ENCODE results near the gene TPD52L1. TPM values are rescaled to one million over a fixed set of nuclear protein-coding genes. Genes with fewer than 3 reads are reported as not detected.

Gene TPD52L1
- total and polyA plus RNA-seq, 2 donors from 2014 or later: 69.1 to 91.1 TPM

DNA sequence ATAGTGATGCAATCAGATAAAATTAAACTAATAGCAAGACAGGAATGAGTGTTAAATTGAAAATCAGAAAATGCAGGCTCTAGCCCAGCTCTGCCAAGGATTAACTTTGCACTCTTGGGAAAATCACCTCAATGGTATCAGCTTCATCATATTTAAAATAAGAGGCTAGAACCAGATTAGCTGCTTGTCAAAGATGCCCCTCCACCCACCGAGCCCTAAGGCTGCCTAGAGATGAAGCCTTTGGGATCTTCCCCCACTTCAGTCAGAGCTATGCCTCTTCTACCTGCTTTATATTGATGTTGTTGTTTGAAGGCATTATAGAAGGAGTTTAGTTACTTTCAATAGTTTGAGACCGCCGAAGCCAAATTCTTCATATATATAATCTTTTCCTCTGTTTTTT, 100.7 kb downstream of the TPD52L1 start:
- no peak overlapping the region for H3K9ac ChIP-seq (ENCODE audit: low read length in 3 of 3)
- no peaks in the 10 kb centered on the region for H3K4me1 ChIP-seq (ENCODE audit: control insufficient read depth in 2 of 3, insufficient read depth in 2 of 3, low read depth in 1 of 3, low read length in 3 of 3)
- no peak for FAIRE-seq
- DNase-seq: no peak
- H3K27me3 ChIP-seq (ENCODE audit: control insufficient read depth, insufficient read depth, low read length): no peaks in the 10 kb centered on the region
- intact Hi-C loops (cut with DNase I): no loop called here
- no peak for TF ChIP-seq CTCF (IDR thresholded peaks at IDR 0.05; ENCODE audit: borderline replicate concordance, extremely low read depth, insufficient read depth)
- no peak overlapping the region for H3K4me3 ChIP-seq (ENCODE audit: low read length in 3 of 3)
- no peaks in the 10 kb centered on the region for H3K9me3 ChIP-seq (ENCODE audit: control insufficient read depth in 2 of 3, insufficient read depth in 1 of 3, low read length in 3 of 3)
- H3K36me3 ChIP-seq (ENCODE audit: control insufficient read depth in 2 of 3, insufficient read depth in 3 of 3, low read length in 3 of 3): no peaks in the 10 kb centered on the region
- H3K27ac ChIP-seq (ENCODE audit: low read depth in 2 of 2, low read length in 2 of 2): no peak overlapping the region

- H3K36me3 ChIP-seq (ENCODE audit: control insufficient read depth in 2 of 3, insufficient read depth in 3 of 3, low read length in 3 of 3): no peaks in the 10 kb centered on the region
- TF ChIP-seq CTCF (IDR thresholded peaks at IDR 0.05; ENCODE audit: borderline replicate concordance, extremely low read depth, insufficient read depth): no peak
- H3K9ac ChIP-seq (ENCODE audit: low read length in 3 of 3): no peak overlapping the region
- DNase-seq (no peak), FAIRE-seq (no peak)
- intact Hi-C loops (cut with DNase I): no loop called here
- no peak overlapping the region for H3K27ac ChIP-seq (ENCODE audit: low read depth in 2 of 2, low read length in 2 of 2)
- no peaks in the 10 kb centered on the region for H3K4me1 ChIP-seq (ENCODE audit: control insufficient read depth in 2 of 3, insufficient read depth in 2 of 3, low read depth in 1 of 3, low read length in 3 of 3)
- no peak overlapping the region for H3K4me3 ChIP-seq (ENCODE audit: low read length in 3 of 3)
- H3K27me3 ChIP-seq (ENCODE audit: control insufficient read depth, insufficient read depth, low read length): no peaks in the 10 kb centered on the region
- H3K9me3 ChIP-seq (ENCODE audit: control insufficient read depth in 2 of 3, insufficient read depth in 1 of 3, low read length in 3 of 3): no peaks in the 10 kb centered on the region
These were observed 101.6 kb downstream of the TPD52L1 start for GRCh38 chr6:125255201-125255600.

DNA sequence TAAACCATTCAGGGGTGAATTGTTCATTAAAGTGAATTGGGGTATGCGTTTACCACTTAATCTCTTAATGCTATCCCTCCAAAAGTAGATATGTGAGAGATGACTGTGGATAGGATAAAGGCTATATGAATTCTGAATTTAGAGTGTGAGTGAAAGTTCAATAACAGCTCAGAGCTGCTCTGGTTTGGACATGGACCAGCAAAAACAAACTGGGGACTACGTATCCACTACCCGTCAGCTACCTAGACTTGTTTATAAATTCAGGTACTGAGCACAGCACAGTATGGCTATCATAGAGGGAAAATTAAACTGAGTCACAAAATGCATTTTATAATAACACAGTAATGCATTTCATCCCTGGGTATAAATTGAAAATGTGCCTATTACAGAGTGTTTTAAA, 103.8 kb downstream of the TPD52L1 start:
- no peaks in the 10 kb centered on the region for H3K27me3 ChIP-seq (ENCODE audit: control insufficient read depth, insufficient read depth, low read length)
- intact Hi-C loops (cut with DNase I): no loop called here
- TF ChIP-seq CTCF (IDR thresholded peaks at IDR 0.05; ENCODE audit: borderline replicate concordance, extremely low read depth, insufficient read depth): no peak
- no peaks in the 10 kb centered on the region for H3K9me3 ChIP-seq (ENCODE audit: control insufficient read depth in 2 of 3, insufficient read depth in 1 of 3, low read length in 3 of 3)
- H3K36me3 ChIP-seq (ENCODE audit: control insufficient read depth in 2 of 3, insufficient read depth in 3 of 3, low read length in 3 of 3): no peaks in the 10 kb centered on the region
- H3K27ac ChIP-seq (ENCODE audit: low read depth in 2 of 2, low read length in 2 of 2): no peak overlapping the region
- no peak overlapping the region for H3K4me3 ChIP-seq (ENCODE audit: low read length in 3 of 3)
- no peak for DNase-seq
- no peak for FAIRE-seq
- H3K4me1 ChIP-seq (ENCODE audit: control insufficient read depth in 2 of 3, insufficient read depth in 2 of 3, low read depth in 1 of 3, low read length in 3 of 3): no peaks in the 10 kb centered on the region
- H3K9ac ChIP-seq (ENCODE audit: low read length in 3 of 3): no peak overlapping the region

- TF ChIP-seq CTCF (IDR thresholded peaks at IDR 0.05; ENCODE audit: borderline replicate concordance, extremely low read depth, insufficient read depth): no peak
- no peak for FAIRE-seq
These were observed 105.2 kb downstream of the TPD52L1 start for GRCh38 chr6:125258651-125259353.

More at GRCh38 chr6:125258651-125259353, 105.2 kb downstream of the TPD52L1 start:
- Histone ChIP-seq H3K27ac (ENCODE audit: low read depth in 2 of 2, low read length in 2 of 2) (no peak overlapping the region), H3K4me1 (ENCODE audit: control insufficient read depth in 2 of 3, insufficient read depth in 2 of 3, low read depth in 1 of 3, low read length in 3 of 3) (no peaks in the 10 kb centered on the region), H3K9me3 (ENCODE audit: control insufficient read depth in 2 of 3, insufficient read depth in 1 of 3, low read length in 3 of 3) (no peaks in the 10 kb centered on the region), H3K27me3 (ENCODE audit: control insufficient read depth, insufficient read depth, low read length) (no peaks in the 10 kb centered on the region), H3K4me3 (ENCODE audit: low read length in 3 of 3) (no peak overlapping the region), H3K9ac (ENCODE audit: low read length in 3 of 3) (no peak overlapping the region), H3K36me3 (ENCODE audit: control insufficient read depth in 2 of 3, insufficient read depth in 3 of 3, low read length in 3 of 3) (no peaks in the 10 kb centered on the region)
- intact Hi-C loops (cut with DNase I): no loop called here
- no peak for DNase-seq
